COLO668 (cell line): ENCODE data around the gene RMND5B.

Experiments used
- DNase-seq: peaks from one replicate; lab custom pipeline; 2025; ENCODE audit not compliant: unreplicated experiment; lab: John Stamatoyannopoulos, UW

RMND5B gene

GRCh38 chr5:178199581-178200434, 69.0 kb downstream of the RMND5B start:
- no peak for DNase-seq
